NK-92 (cell line): ENCODE data around the gene LIPK.
"Not testable (repeated sequence)": the region's sequence is repeated elsewhere in the genome, so short reads cannot be mapped to it uniquely, and the experiment has no call there.

Experiments
- DNase-seq: peaks from one replicate; lab custom pipeline; 2025; ENCODE audit not compliant: unreplicated experiment; lab: John Stamatoyannopoulos, UW

Gene LIPK

GRCh38 chr10:88709361-88709760 is 3.3 kb downstream of the LIPK start:
- DNase-seq = not testable (repeated sequence)

GRCh38 chr10:88715517-88715916 is 9.5 kb downstream of the LIPK start:
- DNase-seq = no peak

- no peak for DNase-seq
Measured at GRCh38 chr10:88721392-88721791, 15.3 kb downstream of the LIPK start.

- DNase-seq = no peak
Measured at GRCh38 chr10:88725798-88726197, 19.7 kb downstream of the LIPK start.

GRCh38 chr10:88728107-88728763 is 22.2 kb downstream of the LIPK start:
- DNase-seq = no peak

GRCh38 chr10:88730864-88731263 is 24.8 kb downstream of the LIPK start:
- DNase-seq = no peak

- DNase-seq = no peak
Measured at GRCh38 chr10:88731296-88731695, 25.2 kb downstream of the LIPK start.

- DNase-seq = no peak
Measured at GRCh38 chr10:88733215-88733614, 27.2 kb downstream of the LIPK start.

- no peak for DNase-seq
Measured at GRCh38 chr10:88735661-88736060, 29.6 kb downstream of the LIPK start.

- not testable (repeated sequence) for DNase-seq
Measured at GRCh38 chr10:88741921-88742320, 35.9 kb downstream of the LIPK start.

GRCh38 chr10:88742448-88742847 is 36.4 kb downstream of the LIPK start:
- DNase-seq = no peak

- DNase-seq = no peak
Measured at GRCh38 chr10:88744002-88744401, 38.0 kb downstream of the LIPK start.

- no peak for DNase-seq
Measured at GRCh38 chr10:88745633-88746032, 39.6 kb downstream of the LIPK start.

GRCh38 chr10:88754287-88754686 is 48.2 kb downstream of the LIPK start:
- DNase-seq = no peak

- no peak for DNase-seq
Measured at GRCh38 chr10:88755753-88756152, 49.7 kb downstream of the LIPK start.

- no peak for DNase-seq
Measured at GRCh38 chr10:88756660-88757059, 50.6 kb downstream of the LIPK start.

GRCh38 chr10:88759366-88760101 is 53.5 kb downstream of the LIPK start, which contains the start of gene LIPN:
LIPN (plus strand) TSS chr10:88760020; CDS start chr10:88761406, 1,386 bp downstream.
- no peak for DNase-seq

GRCh38 chr10:88762906-88763305 is 56.9 kb downstream of the LIPK start:
- no peak for DNase-seq

- DNase-seq = no peak
Measured at GRCh38 chr10:88763441-88763840, 57.4 kb downstream of the LIPK start.

- DNase-seq = no peak
Measured at GRCh38 chr10:88764110-88764509, 58.1 kb downstream of the LIPK start.

- DNase-seq = no peak
Measured at GRCh38 chr10:88765816-88766215, 59.8 kb downstream of the LIPK start.

- DNase-seq = no peak
Measured at GRCh38 chr10:88769384-88769783, 63.3 kb downstream of the LIPK start.

- DNase-seq = no peak
Measured at GRCh38 chr10:88781206-88781605, 75.2 kb downstream of the LIPK start.
